HepG2 (cell line): ENCODE data around the gene SRP14. TPM values are rescaled to one million over a fixed set of nuclear protein-coding genes. Genes with fewer than 3 reads are reported as not detected.

ENCODE experiments used
- CCDC6 ChIP-seq: sonication (generic); formaldehyde crosslinking; IDR thresholded peaks from 2 replicates; pipeline ENCODE4 v1.8.1; 2022; ENCODE audit warnings: mild to moderate bottlenecking, missing genetic modification reagents, moderate library complexity
- CSRNP1 ChIP-seq: sonication (generic); formaldehyde crosslinking; IDR thresholded peaks from 2 replicates; pipeline ENCODE4 v1.8.1; 2023; ENCODE audit warnings: mild to moderate bottlenecking, missing genetic modification reagents
- HMGA1 ChIP-seq: sonication (generic); formaldehyde crosslinking; conservative IDR thresholded peaks from 2 replicates; pipeline ENCODE4 v1.4.0; 2020; ENCODE audit warnings: missing genetic modification reagents
- NRL ChIP-seq: sonication (generic); formaldehyde crosslinking; IDR thresholded peaks from 2 replicates; pipeline ENCODE4 v1.5.0; 2020; ENCODE audit warnings: missing genetic modification reagents, mild to moderate bottlenecking, moderate library complexity, borderline replicate concordance
- TRIM24 ChIP-seq: sonication (generic); formaldehyde crosslinking; IDR thresholded peaks from 2 replicates; pipeline ENCODE4 v1.8.0; 2022; ENCODE audit warnings: mild to moderate bottlenecking, missing genetic modification reagents
- ZBTB39 ChIP-seq: sonication (generic); formaldehyde crosslinking; IDR thresholded peaks from 2 replicates; pipeline ENCODE4 v1.5.0; 2020; ENCODE audit warnings: missing genetic modification reagents
- ZBTB4 ChIP-seq: sonication (generic); formaldehyde crosslinking; IDR thresholded peaks from 2 replicates; pipeline ENCODE4 v1.4.0; 2020; ENCODE audit warnings: missing genetic modification reagents, mild to moderate bottlenecking, borderline replicate concordance
- ZBTB40 ChIP-seq, 2 experiments: fragments of 450-650 bp in 1 of 2; sonication (generic) in 1 of 2; formaldehyde crosslinking in 1 of 2; IDR thresholded peaks; 2 replicates each; pipeline versions ENCODE4 v1.6.1 to v1.8.0; 2016 to 2022; ENCODE audit warnings: antibody characterized with exemption in 1 of 2, mild to moderate bottlenecking in 1 of 2, missing genetic modification reagents in 1 of 2
- ZNF510 ChIP-seq: sonication (generic); formaldehyde crosslinking; IDR thresholded peaks from 2 replicates; pipeline ENCODE4 v1.4.0; 2020; ENCODE audit warnings: low read depth, mild to moderate bottlenecking, missing genetic modification reagents
- ZNF563 ChIP-seq: sonication (generic); formaldehyde crosslinking; IDR thresholded peaks from 2 replicates; pipeline ENCODE4 v1.8.0; 2022; ENCODE audit warnings: mild to moderate bottlenecking, moderate library complexity, missing genetic modification reagents
- ZNF674 ChIP-seq: sonication (generic); formaldehyde crosslinking; IDR thresholded peaks from 2 replicates; pipeline ENCODE4 v1.5.0; 2020; ENCODE audit warnings: low read depth, mild to moderate bottlenecking, missing genetic modification reagents
- polyA plus RNA-seq, 8 experiments: library from polyadenylated mRNA; depleted of rRNA in 3 of 8; stranded (reverse) in 7 of 8; unstranded in 1 of 8; fragments of >200 nt; fragmentation: Illumina TruSeq in 4 of 8; extraction: Trizol in 4 of 8; gene quantifications; 2 replicates each; pipeline versions ENCODE4 v1.2.1 to v1.2.3, GENCODE V29; 2011 to 2016; ENCODE audit warnings: low read depth in 4 of 8, missing spikeins in 1 of 8, mixed read lengths in 1 of 8; ENCODE audit not compliant: insufficient read depth in 1 of 8
- total RNA-seq, 5 experiments: library from RNA; depleted of rRNA; stranded (reverse); fragments of >200 nt; fragmentation: Illumina TruSeq; extraction: Trizol; gene quantifications; 2 replicates each; pipeline ENCODE4 v1.2.3, GENCODE V29; 2016; ENCODE audit warnings: low read depth in 1 of 5

The SRP14 gene
- total and polyA plus RNA-seq, 2 of the 13 experiments (the other 11 are each of a cell fraction or from before 2014, with no cell fraction given), result 208 to 356 TPM

GRCh38 chr15:40040770-40041169, 1.8 kb upstream of the SRP14 start (continued):
- no peak for TF ChIP-seq ZBTB40 (IDR thresholded peaks at IDR 0.05)
- TF ChIP-seq ZBTB40 (CRISPR knock-in tag; IDR thresholded peaks at IDR 0.05), result peak; percentile 14; the same call in 1 of the 2 replicates
- no peak for TF ChIP-seq ZBTB39 (CRISPR knock-in tag)
- no peak for TF ChIP-seq CSRNP1 (CRISPR knock-in tag)
- TF ChIP-seq TRIM24, result no peak
- TF ChIP-seq NRL (CRISPR knock-in tag), result no peak
- TF ChIP-seq ZNF563 (CRISPR knock-in tag), result no peak
- TF ChIP-seq HMGA1 (CRISPR knock-in tag), result no peak
- TF ChIP-seq ZNF510 (CRISPR knock-in tag), result no peak
- no peak for TF ChIP-seq CCDC6 (CRISPR knock-in tag)
- no peak for TF ChIP-seq ZNF674 (CRISPR knock-in tag)
- no peak for TF ChIP-seq ZBTB4 (CRISPR knock-in tag)
